Hippocampal formation (tissue), 2 donors: ENCODE data around the gene C20orf141.
"Not testable (repeated sequence)": the region's sequence is repeated elsewhere in the genome, so short reads cannot be mapped to it uniquely, and the experiment has no call there.

Source experiments
- DNase-seq, 2 donors: peaks; one replicate each; lab custom pipeline; 2025; lab: John Stamatoyannopoulos, UW

Gene C20orf141

GRCh38 chr20:2814587-2815051, at the start of gene C20orf141:
C20orf141 (plus strand) TSS chr20:2814987; CDS start chr20:2815185, 198 bp downstream.
- no peak for DNase-seq

GRCh38 chr20:2767768-2768631, 46.8 kb upstream of the C20orf141 start:
- DNase-seq, result no peak

DNA sequence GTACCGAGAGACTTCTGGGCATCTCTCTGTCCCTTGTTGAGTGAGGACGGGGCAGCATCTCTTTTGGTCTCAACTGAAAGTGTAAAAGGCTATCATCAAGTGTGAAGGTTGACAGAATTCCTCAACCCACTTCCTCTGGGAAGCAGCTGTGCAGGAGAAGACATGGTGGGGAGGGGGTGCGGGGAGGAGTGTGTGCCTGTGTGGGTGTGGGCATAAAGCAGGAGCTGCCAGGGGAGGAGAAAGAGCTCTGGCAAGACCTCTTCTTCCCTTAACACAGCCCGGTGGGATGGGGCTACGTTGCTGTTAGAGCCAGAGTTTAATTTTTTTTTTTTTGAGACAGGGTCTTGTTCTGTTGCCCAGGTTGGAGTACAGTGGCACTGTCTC, 46.2 kb upstream of the C20orf141 start:
- no peak for DNase-seq

GRCh38 chr20:2770091-2770490, 44.7 kb upstream of the C20orf141 start:
- DNase-seq, result not testable (repeated sequence)

GRCh38 chr20:2771631-2772080, 43.1 kb upstream of the C20orf141 start:
- DNase-seq, result no peak

GRCh38 chr20:2773812-2774211, 41.0 kb upstream of the C20orf141 start:
- no peak for DNase-seq

DNA sequence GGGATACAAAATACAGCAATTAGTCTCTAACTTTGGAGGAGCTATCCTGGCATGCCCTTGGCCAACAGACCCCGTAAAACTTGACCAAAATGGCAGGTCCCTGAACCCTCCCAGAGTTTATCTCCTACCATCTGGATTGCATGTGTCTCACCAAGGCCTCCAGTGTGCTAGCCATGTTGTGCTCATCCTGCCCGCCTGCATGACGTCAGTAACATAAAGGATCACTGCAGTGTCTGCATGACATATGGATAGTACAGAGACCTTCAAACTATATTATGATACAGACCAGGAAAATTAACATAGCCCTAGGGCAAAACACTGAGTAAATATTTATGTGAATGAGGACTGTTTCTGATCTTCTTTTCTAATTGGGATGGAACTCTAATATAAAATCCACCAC, 39.6 kb upstream of the C20orf141 start:
- DNase-seq, result no peak

GRCh38 chr20:2778602-2779321, 36.0 kb upstream of the C20orf141 start:
- DNase-seq, result no peak

- no peak for DNase-seq
Observed at GRCh38 chr20:2780948-2781347, 33.8 kb upstream of the C20orf141 start.

GRCh38 chr20:2783908-2784566, 30.8 kb upstream of the C20orf141 start:
- no peak for DNase-seq

DNA sequence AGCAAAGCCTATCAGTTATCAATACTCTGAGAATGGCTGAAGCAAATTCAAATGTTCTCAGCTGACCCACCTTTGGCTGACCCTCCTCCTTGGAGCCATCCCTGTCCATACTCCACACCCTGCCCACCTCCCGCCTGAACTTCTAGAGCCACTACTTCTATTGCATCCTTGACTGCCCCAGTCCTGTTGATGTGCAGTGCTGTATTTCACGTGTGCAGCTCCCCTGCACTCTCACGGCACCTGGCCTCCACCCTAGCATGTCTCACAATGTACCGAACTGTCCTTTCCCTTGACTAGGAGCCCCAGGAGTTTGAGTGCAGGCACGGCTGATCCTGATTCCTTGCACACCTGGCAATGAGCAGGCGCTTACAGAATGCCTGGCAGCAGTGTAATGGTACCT, 21.3 kb upstream of the C20orf141 start:
- DNase-seq, result no peak

- DNase-seq, result no peak
Observed at GRCh38 chr20:2794202-2794748, 20.5 kb upstream of the C20orf141 start.

GRCh38 chr20:2794866-2795447, 19.8 kb upstream of the C20orf141 start:
- no peak for DNase-seq

GRCh38 chr20:2795451-2795850, 19.3 kb upstream of the C20orf141 start:
- no peak for DNase-seq

DNA sequence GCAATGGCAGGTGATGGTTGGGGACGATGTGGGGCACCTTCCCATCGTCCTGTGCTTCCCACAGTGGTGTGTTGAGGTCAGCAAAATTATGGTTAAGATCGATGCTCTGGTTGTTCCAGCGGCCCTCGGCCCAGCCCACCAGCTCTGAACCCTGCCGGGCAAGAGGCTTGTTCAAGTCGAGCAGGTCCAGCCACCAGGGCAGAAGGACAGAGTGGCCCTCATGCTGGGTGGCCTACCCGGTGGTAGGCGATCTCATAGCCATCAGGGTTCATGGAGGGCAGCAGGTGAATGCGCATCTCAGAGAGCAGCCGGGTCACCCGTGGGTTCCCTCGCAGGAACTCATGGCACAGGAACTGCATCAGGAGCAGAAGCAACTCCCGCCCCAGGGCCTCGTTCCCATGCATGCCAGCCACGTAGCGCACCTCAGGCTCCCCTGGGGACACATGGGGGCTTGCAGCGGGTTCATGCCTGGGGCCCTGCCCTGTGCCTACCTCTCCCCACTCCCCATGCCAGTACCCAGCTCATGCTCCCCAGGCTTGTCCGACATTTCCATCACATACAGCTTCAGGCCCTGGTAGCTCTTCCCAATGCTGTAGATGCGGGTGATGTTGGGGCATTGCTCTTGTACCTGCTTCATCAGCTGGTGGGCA, 18.7 kb upstream of the C20orf141 start:
- no peak for DNase-seq

DNA sequence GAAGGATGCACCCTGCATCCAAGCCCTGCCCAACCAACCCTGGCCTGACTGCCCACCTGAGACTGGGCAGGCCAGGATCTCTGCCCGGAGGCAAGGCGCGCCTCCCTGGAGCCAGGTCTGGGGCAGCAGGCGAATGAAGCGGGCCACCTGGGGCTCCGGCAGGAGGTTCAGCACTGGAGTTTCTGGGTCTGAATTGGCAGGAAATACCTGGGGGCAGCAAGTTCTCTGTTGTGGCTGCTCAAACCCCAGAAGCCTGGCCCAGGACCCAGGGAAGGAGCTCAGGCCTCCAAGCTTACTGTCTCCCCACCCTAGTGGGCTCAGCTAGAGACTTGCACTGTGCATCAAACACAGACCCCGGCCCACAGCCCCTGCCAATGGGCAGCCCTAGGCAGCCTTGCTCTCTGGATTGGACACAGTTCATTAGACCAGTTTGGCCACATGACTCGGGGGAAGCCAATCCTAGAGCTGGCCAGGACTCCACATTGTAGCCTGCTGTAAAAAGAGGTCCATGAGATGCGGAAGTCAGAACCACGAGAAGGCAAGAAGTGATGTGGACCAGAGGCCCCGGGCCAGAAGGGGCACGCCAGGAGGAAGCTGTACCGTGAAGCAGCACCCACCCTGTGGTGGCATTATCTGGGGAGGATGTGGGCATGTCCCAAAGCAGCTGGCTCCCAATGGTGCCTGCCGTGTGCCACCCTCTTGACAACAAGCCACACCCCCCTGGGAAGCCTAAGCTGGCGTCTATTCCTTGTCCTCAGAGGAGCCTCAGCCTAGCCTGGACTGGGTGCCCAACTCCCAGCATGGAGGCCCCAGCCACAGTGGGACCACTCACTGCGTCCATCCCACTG, 17.4 kb upstream of the C20orf141 start:
- DNase-seq, result no peak

- DNase-seq, result no peak
Observed at GRCh38 chr20:2798095-2798805, 16.5 kb upstream of the C20orf141 start.

DNA sequence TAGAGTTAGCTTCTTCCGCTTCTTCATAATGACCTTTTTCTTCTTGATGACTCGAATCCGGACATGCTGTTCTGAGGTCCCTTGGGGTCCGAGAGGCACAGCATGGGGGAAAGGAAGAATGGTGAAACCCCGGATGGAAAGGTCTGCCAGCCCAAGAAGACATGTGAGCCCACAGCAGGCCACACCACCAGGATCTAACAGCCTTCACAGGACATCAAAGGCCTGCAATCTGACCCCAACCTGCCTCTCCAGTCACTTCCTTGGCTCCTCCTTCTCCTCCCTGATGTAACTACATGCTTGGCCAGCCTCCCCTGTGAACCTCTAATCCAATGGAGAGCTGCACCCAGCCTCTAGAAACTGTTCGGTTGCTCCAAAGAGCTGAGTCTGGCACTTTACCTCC, 16.0 kb upstream of the C20orf141 start:
- DNase-seq, result no peak

DNA sequence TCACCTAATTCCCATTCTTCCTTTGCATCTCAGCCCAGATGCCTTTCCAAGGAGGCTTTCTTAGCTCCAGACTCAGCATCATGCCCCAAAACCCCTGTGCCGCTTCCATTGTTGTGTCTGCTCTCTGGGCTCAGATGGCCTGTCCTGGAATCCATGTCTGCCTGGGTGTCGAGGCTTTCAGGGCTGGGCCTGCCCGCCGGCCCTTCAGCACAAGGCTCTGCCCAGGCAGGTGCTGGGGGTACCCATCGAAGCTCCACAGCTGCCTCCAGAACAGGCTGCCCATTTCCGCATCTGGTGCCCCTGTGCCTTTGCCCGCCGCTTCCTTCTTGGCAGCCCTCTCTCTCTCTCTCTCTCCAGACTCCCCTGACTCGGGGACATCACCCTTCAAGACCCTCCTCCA, 15.5 kb upstream of the C20orf141 start:
- no peak for DNase-seq
